Measurements from ENCODE around the gene TNPO1. TPM values are rescaled to one million over a fixed set of nuclear protein-coding genes. Genes with fewer than 3 reads are reported as not detected.
A peak's percentile ranks its signal among the peaks of the same experiment; 100 is the strongest.

Gene TNPO1
- total RNA-seq, 3 donors from 2014 or later (not counting 1 experiment from before 2014, with no cell fraction given): 64.9 to 98.3 (median 97.6) TPM

- no peaks in the 10 kb centered on the region for H3K9me3 Mint-ChIP-seq
Measured at GRCh38 chr5:72947498-72947897, 131.0 kb downstream of the TNPO1 start.

GRCh38 chr5:72949481-72949880 is 133.0 kb downstream of the TNPO1 start:
- TF ChIP-seq CTCF (IDR thresholded peaks at IDR 0.05): no peak
- Mint-ChIP-seq H3K4me1 (no peaks in the 10 kb centered on the region), H3K27me3 (ENCODE audit: low read depth in 2 of 2) (peaks cover 24 to 34% of the 10 kb centered on the region in 2 donors), H3K36me3 (no peaks in the 10 kb centered on the region), H3K9me3 (no peaks in the 10 kb centered on the region), H3K27ac (no peak overlapping the region), H3K4me3 (no peak overlapping the region)
- Histone ChIP-seq H3K27ac (ENCODE audit: low read length) (no peak overlapping the region), H3K27me3 (ENCODE audit: control insufficient read depth, insufficient read depth, low read length) (peaks cover 2% of the 10 kb centered on the region), H3K9me3 (ENCODE audit: control insufficient read depth, insufficient read depth, low read length) (no peaks in the 10 kb centered on the region), H3K4me1 (ENCODE audit: control insufficient read depth, insufficient read depth, low read length) (no peaks in the 10 kb centered on the region), H3K36me3 (ENCODE audit: control insufficient read depth, insufficient read depth, low read length) (no peaks in the 10 kb centered on the region), H3K4me3 (ENCODE audit: low read length) (no peak overlapping the region)
- ATAC-seq (no peak), DNase-seq (no peak)
- intact Hi-C loops (cut with micrococcal nuclease): no loop called here

More at GRCh38 chr5:72947498-72947897, 131.0 kb downstream of the TNPO1 start:
- DNase-seq (no peak), ATAC-seq (no peak)
- H3K36me3 ChIP-seq (ENCODE audit: control insufficient read depth, insufficient read depth, low read length): no peaks in the 10 kb centered on the region
- Mint-ChIP-seq H3K27me3 (ENCODE audit: low read depth in 2 of 2) (peaks cover 24 to 34% of the 10 kb centered on the region in 2 donors), H3K4me1 (no peaks in the 10 kb centered on the region), H3K4me3 (no peak overlapping the region), H3K36me3 (no peaks in the 10 kb centered on the region), H3K27ac (no peak overlapping the region)
- H3K4me1 ChIP-seq (ENCODE audit: control insufficient read depth, insufficient read depth, low read length): no peaks in the 10 kb centered on the region
- H3K4me3 ChIP-seq (ENCODE audit: low read length): no peak overlapping the region
- peaks cover 2% of the 10 kb centered on the region for H3K27me3 ChIP-seq (ENCODE audit: control insufficient read depth, insufficient read depth, low read length)
- intact Hi-C loops (cut with micrococcal nuclease): no loop called here
- H3K27ac ChIP-seq (ENCODE audit: low read length): no peak overlapping the region
- H3K9me3 ChIP-seq (ENCODE audit: control insufficient read depth, insufficient read depth, low read length): no peaks in the 10 kb centered on the region
- no peak for TF ChIP-seq CTCF (IDR thresholded peaks at IDR 0.05)

GRCh38 chr5:72951671-72952468 is 135.4 kb downstream of the TNPO1 start:
- no peaks in the 10 kb centered on the region for H3K36me3 Mint-ChIP-seq
- peaks cover 17 to 26% of the 10 kb centered on the region in 2 donors for H3K27me3 Mint-ChIP-seq (ENCODE audit: low read depth in 2 of 2)
- H3K4me1 Mint-ChIP-seq: peaks cover 17 to 18% of the 10 kb centered on the region in 2 donors
- no peak overlapping the region for H3K27ac ChIP-seq (ENCODE audit: low read length)
- intact Hi-C loops (cut with micrococcal nuclease): no loop called here
- H3K9me3 Mint-ChIP-seq: no peaks in the 10 kb centered on the region
- ATAC-seq: no peak
- H3K9me3 ChIP-seq (ENCODE audit: control insufficient read depth, insufficient read depth, low read length): no peaks in the 10 kb centered on the region
- H3K4me3 Mint-ChIP-seq: no peak overlapping the region
- H3K27ac Mint-ChIP-seq: no peak overlapping the region
- peaks cover 5% of the 10 kb centered on the region for H3K27me3 ChIP-seq (ENCODE audit: control insufficient read depth, insufficient read depth, low read length)
- no peak overlapping the region for H3K4me3 ChIP-seq (ENCODE audit: low read length)
- DNase-seq: no peak
- peaks cover 10% of the 10 kb centered on the region for H3K4me1 ChIP-seq (ENCODE audit: control insufficient read depth, insufficient read depth, low read length)
- no peak for TF ChIP-seq CTCF (IDR thresholded peaks at IDR 0.05)
- H3K36me3 ChIP-seq (ENCODE audit: control insufficient read depth, insufficient read depth, low read length): no peaks in the 10 kb centered on the region
- WGBS (ENCODE audit: insufficient coverage): 93% methylated on average over 7 of the region's 7 CpGs

GRCh38 chr5:72954389-72954788 is 137.9 kb downstream of the TNPO1 start:
- Mint-ChIP-seq H3K9me3 (no peaks in the 10 kb centered on the region), H3K36me3 (no peaks in the 10 kb centered on the region), H3K27me3 (ENCODE audit: low read depth in 2 of 2) (peaks cover 4 to 16% of the 10 kb centered on the region in 2 donors), H3K4me3 (peak overlapping the region; percentile 92), H3K27ac (peak overlapping the region in 1 of 2 donors; percentile 82), H3K4me1 (peaks cover 27 to 33% of the 10 kb centered on the region in 2 donors)
- ATAC-seq (no peak), DNase-seq (no peak)
- Histone ChIP-seq H3K27me3 (ENCODE audit: control insufficient read depth, insufficient read depth, low read length) (peaks cover 11% of the 10 kb centered on the region), H3K27ac (ENCODE audit: low read length) (no peak overlapping the region), H3K4me3 (ENCODE audit: low read length) (no peak overlapping the region), H3K9me3 (ENCODE audit: control insufficient read depth, insufficient read depth, low read length) (no peaks in the 10 kb centered on the region), H3K36me3 (ENCODE audit: control insufficient read depth, insufficient read depth, low read length) (no peaks in the 10 kb centered on the region), H3K4me1 (ENCODE audit: control insufficient read depth, insufficient read depth, low read length) (peaks cover 10% of the 10 kb centered on the region)
- WGBS (ENCODE audit: insufficient coverage): 95% methylated on average over 6 of the region's 7 CpGs
- intact Hi-C loops (cut with micrococcal nuclease): no loop called here
- TF ChIP-seq CTCF (IDR thresholded peaks at IDR 0.05): no peak

All from natural killer cell (primary cell).